HG03439 (cell line): ENCODE data around the gene ZNF426.

Experiments
- ATAC-seq: cut with Tn5 transposase; IDR thresholded peaks from one replicate; pipeline ENCODE4 v1.9.1; 2021; ENCODE audit warnings: mild to moderate bottlenecking, moderate library complexity; ENCODE audit not compliant: unreplicated experiment

Gene ZNF426

GRCh38 chr19:9498183-9498902 lies 40.1 kb downstream of the ZNF426 start, which contains the start of gene ZNF560:
Gene ZNF560, minus strand, starts transcription at chr19:9498616. Its CDS starts 23,303 bp downstream, at chr19:9475313.
- ATAC-seq = no peak

- ATAC-seq = no peak
Measured at GRCh38 chr19:9494096-9494495, 44.3 kb downstream of the ZNF426 start.

- no peak for ATAC-seq
Measured at GRCh38 chr19:9487016-9487415, 51.4 kb downstream of the ZNF426 start.

- no peak for ATAC-seq
Measured at GRCh38 chr19:9485140-9485539, 53.3 kb downstream of the ZNF426 start.

- ATAC-seq = no peak
Measured at GRCh38 chr19:9474975-9475374, 63.5 kb downstream of the ZNF426 start.
